D341Med (cell line): Measurements from ENCODE around the gene BBX.
"Not testable (repeated sequence)": the region's sequence is repeated elsewhere in the genome, so short reads cannot be mapped to it uniquely, and the experiment has no call there.

Source experiments
- DNase-seq: peaks from one replicate; pipeline ENCODE4 v3.0.0; 2012; ENCODE audit warnings: low spot score

BBX gene

DNA sequence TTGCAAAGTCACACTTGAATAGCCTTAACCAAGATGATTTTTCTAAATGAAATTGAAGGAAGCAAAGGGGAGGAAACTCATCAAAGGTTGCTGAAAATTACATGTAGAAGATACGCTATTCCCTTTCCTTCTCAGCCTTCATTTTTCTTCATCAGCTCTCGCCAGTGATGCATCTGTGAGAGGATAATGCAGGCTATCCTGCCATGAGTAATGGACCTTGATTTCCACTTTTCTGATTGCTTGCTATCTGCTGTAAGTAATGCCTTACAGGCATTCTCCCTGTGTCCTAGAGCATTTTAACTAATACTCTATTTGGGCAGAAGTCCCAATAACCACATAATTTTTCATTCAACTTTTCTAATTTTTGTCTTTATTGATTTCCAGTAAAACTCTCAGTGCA, 162.6 kb downstream of the BBX start:
- no peak for DNase-seq

DNA sequence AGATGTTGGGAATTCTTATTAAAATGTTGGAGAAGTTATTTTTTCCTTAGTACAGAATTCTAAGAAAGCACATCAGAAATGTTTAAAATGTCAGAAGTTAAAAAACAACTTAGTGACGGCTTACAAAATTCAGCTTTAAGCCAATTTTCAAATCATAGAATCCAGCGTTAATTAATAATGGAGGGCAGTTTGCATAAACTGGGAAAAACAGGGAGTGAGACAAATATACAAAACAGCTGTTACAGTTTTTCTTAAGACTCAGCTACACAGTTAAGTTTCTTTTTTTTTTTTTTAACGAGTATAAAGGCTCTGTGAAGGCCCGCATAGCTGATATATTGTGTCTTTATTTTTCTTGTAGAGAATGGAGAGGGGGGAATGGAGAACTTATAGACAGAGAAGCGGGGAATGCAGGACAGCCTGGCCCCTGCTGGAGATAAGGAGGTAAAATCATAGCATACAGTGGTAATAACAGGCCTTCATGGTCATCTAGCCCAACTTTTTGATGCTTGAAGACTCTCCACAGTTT, 164.4 kb downstream of the BBX start:
- DNase-seq = no peak

DNA sequence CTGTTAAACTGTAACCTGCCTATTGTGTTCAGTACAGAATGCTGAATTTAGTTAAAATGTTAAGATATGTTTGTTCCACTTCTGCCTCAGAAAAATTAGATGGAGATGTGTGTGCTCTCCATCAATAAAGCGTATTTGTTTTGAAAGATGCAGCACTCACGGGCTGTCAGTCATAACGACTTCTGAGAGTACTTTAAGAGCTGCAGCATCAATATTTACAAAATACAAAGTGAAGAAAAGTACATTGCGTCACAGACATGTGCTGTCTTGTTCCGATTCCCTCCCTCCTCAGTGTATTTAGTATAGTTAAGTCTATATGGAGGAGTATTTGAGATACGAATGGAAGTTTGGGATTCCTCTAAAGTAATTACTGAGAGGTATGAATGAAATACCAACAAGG, 166.6 kb downstream of the BBX start:
- DNase-seq = no peak

DNA sequence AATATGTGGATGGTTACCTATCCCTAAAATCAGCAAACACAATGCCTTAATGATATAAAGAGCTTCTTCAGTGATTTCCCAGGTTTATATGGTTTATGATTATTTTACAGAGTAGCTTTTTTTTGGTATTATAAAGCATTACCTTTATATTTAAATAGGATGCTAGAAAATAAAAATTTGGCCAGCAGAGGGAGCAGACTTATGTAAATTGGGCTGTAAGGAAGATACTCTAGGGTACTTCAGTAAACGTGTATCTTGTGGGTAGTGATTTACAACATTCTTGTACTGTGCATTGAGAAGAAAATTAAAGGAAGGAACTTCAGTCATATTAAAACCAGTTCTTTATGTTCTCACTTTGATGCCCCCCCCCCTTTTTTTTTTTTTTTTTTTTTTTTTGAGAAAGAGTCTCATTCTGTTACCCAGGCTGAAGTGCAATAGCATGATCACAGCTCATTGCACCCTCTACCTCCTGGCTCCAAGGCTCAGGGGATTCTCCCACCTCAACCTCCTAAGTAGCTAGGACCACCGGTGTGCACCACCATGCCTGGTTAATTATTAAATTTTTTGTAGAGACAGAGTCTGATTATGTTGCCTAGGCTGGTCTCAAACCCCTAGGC, 167.9 kb downstream of the BBX start:
- no peak for DNase-seq

DNA sequence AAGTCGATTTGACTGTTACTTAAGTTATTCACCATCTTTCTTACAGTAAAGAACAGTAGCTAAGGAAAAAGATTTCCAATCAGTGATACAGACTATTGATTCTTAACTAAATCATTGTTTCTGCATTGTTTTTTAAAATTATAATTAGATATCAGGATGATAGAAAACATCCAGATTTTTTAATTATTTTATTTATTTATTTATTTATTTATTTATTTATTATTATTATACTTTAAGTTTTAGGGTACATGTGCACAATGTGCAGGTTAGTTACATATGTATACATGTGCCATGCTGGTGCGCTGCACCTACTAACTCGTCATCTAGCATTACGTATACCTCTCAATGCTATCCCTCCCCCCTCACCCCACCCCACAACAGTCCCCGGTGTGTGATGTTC, 169.2 kb downstream of the BBX start:
- DNase-seq = not testable (repeated sequence)

DNA sequence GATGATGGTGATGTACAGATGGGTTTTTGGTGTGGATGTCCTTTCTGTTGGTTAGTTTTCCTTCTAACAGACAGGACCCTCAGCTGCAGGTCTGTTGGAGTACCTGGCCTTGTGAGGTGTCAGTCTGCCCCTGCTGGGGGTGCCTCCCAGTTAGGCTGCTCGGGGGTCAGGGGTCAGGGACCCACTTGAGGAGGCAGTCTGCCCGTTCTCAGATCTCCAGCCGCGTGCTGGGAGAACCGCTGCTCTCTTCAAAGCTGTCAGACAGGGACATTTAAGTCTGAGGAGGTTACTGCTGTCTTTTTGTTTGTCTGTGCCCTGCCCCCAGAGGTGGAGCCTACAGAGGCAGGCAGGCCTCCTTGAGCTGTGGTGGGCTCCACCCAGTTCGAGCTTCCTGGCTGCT, 174.6 kb downstream of the BBX start:
- DNase-seq = not testable (repeated sequence)

DNA sequence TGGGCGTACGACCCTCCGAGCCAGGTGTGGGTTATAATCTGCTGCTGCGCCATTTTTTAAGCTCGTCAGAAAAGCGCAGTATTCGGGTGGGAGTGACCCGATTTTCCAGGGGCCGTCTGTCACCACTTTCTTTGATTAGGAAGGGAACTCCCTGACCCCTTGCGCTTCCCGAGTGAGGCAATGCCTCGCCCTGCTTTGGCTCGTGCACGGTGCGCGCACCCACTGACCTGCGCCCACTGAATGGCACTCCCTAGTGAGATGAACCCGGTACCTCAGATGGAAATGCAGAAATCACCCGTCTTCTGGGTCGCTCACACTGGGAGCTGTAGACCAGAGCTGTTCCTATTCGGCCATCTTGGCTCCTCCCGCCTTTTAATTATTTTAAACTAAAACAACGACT, 175.1 kb downstream of the BBX start:
- not testable (repeated sequence) for DNase-seq

DNA sequence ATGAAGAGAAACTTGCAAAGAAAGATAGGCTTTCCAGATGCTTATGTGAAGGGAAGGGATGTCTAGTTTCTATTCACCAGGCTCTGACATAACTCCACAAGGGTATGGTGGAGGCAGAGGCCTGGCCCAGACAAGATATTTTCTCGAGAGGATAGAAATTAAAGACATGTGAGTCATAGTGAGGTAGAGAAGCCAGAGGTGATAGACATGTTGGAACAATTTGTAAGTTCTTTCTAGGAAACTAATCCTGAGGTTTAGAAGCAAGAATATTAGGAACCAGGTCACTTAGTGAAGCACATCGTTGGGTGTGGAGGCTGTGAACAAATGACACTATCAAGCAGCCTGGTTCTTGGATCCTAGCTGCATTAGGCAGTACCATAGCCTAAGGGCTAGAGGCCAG, 176.9 kb downstream of the BBX start:
- DNase-seq = no peak

DNA sequence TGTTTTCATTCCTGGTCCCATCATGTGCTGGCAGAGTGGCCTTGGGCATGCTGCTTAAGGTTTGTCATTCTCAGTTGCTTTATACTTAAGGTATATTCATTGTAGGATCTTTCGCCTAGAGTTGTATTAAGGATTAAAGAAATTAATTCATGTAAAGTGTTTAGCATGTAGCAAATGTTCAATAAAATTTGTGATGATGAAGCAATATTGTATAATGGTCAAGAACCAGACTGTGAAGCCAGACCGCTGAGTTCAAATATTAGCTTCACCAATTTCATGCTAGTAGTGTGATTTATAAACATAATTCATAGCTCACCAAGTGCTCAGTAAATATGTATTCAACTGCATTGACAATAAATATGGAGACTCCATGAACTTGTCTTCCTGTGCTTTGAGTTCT, 178.5 kb downstream of the BBX start:
- DNase-seq = no peak

DNA sequence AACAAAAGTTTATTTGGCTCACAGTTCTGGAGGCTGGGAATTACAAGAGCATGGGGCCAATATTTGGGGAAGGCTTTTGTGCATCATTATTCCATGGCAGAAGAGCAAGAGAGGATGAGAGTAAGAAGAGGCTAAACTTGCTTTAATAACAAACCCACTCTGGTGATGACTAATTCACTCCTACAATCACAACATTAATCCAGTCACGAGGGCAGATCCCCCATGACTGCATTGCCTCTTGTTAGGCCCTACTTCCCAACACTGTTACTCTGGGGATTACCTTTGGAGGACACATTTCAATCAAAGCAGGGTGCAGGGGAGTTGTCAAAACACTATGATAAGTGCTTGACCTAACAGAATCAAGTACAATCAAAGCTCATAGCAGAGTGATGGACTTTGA, 181.7 kb downstream of the BBX start:
- DNase-seq = no peak

DNA sequence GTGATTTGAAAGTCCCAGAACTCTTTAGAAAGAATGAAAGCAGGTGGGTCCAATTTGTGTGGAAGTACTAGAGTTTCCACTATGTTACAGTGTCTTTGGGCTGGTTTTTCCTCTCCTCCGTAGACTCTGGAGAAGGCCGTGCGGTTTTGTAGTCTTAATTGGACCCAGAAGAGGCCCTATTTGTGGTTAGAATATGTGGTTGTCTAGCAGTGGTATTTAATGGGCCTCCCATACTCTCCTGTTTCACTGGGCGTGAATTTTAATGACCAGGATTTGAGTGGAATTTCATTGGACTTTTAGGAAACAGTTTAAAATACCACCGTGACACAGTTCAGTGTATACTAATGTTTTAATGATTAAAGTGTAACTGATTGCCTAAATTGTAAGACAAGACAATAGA, 182.3 kb downstream of the BBX start:
- no peak for DNase-seq

DNA sequence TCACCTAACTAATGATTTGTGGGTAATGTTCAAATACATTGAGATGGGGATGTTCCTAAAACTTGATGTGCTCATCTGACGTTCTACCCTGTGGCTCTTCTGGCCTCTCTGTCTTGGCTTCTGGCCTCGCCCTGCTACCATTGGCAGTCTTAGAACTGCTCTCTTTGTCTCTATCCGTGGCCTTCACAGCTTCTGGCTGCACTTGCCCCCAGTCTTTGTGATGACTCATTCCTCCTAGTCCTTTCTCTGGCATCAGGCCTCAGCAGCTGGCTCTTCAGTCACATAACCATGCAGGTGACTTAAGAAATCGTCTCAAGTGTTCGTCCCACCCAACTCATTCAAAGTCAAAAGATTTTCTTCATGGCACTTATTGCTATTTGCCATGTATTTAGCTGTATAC, 188.1 kb downstream of the BBX start:
- DNase-seq = no peak

DNA sequence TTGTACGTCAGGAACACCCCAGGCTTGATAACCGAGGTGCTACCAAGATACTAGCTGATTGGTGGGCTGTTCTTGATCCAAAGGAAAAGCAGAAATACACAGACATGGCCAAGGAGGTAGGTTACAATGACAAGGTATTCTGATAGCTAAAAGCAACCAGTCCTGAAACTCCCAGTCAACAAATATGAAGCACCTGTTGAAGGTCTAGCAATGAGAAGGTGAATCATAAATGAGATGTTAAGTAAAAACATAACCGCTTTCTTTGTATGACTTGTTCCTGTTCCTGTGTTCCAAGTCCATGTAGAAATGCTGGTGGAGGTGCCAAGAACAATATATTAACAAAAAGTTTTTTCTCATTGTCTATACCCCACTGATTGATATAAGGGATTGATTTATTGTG, 194.0 kb downstream of the BBX start:
- DNase-seq = no peak

DNA sequence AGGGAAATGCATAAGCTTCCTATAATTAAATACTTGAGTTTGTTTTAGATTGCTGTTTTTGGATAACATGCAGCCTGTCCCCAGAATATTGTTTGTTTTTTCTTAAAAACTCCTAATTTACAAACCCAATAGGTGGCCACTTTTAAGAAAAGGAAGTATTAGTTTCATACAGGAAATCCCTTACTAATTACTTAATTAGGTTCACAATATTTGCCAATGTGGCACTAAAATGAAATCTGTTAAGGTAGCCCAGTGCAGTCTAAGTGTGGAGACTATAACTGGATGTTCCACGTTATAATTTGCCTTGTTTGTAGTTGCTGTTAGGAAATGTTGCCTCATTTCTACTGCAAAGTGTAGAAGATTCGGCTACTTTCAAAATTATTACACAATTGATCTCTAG, 195.8 kb downstream of the BBX start:
- DNase-seq = no peak

DNA sequence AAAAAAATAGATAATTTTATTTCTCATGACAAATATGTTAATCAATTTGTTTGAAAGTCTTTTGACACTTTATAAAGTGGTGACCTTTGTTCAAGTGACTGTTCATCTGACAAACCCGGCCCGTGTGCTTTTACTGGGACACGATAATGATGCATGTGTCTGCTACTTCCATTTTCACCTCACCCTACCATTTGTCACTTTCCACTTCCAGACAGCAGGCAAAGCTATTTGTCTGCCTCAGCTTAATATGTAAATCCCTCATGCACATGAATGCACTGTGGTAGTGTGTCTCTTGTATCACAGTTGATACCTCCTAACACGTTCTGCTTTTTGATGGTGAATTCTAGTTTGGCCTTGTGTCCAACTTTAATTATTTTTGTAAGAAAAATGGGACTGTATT, 204.3 kb downstream of the BBX start:
- DNase-seq = no peak

DNA sequence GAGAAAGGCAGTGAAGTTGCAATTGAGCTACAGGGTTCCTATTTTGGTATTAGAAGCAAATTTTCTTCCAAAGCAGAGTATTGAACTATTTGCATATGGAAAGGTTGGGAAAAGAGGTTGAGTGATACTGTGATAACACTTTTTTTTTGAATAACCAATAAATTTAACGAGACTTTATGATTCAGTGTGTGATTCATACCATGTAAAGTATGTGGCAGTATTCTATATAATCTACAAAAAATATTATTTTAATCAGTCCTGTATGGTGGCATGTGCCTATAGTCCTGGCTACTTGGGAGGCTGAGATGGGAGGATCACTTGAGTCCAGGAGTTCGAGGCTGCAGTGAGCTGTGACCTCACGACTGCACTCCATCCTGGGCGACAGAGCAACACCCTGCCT, 206.9 kb downstream of the BBX start:
- no peak for DNase-seq

DNA sequence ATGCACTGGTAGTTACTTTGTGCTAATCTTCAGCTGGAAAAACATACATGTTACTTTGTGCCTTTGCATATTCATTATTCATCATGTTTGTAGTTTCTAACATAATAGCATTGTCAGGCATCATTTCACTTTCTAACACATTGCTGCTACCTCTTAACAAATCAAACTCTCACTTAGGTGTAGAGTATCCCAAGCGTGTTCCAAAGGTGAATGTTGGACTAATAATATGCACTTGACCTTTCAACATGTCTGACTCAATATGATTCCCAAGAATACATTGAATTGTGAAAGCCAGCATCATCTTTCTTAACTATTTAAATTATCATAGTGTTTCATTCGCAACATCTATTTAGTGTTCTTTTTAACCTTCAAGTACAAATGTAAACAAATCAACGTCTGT, 211.6 kb downstream of the BBX start:
- DNase-seq = no peak

DNA sequence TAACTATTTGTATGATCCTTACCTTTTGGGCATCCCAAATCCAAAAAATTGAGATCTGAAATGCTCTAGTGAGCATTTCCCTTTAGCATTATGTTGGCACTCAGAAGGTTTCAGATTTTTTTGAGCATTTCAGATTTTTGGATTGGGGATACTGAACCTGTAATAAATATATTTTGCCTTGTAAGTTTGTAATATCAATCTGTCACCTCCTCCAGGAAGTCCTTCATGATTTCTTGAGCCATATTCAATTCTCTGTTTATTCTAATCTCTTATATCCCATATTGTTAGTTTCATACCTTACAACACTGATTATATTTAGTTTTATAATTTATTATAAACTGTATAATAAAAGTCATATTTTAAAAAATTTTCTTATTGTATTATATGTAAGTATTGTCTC, 215.2 kb downstream of the BBX start:
- no peak for DNase-seq

DNA sequence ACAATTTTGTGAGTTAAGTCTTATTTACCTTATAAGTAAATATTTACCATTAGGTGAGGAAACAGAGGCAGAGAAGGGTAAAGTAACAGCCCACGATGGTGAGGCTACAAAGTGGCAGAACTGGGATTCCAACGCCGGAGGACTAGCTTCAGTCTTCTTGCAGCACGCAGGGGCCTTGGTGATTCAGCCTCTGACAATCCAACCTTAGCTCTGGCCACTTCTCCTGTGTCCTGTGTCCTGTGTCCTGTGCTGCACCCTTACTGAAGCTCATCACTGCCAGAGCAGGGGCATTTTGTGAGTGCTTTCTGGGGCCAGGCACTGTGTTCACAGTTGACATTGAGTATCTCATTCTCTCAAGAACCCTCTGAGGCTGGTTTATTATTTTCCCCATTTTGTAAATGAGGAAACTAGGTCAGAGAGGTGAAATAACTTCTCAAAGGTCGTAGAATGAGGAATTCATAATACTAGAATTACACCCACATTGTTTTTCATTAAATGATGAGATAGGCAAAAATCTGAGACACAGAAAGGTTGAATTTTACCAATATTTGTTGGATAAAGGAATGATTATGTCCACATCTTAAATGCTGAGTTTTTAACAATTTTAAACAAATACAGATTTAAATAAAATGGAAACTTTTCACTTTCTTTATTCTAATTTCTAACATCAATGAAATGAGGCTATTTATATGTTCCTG, 215.9 kb downstream of the BBX start:
- no peak for DNase-seq

DNA sequence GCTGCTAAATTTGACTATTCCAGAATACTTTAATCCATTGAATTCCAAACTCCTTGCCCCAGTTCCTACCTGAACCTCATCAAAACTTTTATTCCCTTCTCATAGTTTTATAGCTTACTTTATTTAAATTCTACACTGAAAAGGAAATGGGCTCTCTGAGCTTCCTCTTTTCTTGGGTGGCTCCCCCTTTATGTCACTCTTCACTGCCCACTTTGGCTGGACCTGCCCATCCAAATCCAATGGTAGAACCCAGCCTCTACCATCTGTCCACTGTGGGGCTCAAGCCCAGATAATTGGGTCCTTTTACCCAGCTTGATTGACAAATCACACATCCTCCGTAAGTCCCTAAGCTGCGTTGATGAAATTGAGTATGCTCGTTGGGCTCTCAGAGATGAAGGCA, 216.5 kb downstream of the BBX start:
- no peak for DNase-seq

DNA sequence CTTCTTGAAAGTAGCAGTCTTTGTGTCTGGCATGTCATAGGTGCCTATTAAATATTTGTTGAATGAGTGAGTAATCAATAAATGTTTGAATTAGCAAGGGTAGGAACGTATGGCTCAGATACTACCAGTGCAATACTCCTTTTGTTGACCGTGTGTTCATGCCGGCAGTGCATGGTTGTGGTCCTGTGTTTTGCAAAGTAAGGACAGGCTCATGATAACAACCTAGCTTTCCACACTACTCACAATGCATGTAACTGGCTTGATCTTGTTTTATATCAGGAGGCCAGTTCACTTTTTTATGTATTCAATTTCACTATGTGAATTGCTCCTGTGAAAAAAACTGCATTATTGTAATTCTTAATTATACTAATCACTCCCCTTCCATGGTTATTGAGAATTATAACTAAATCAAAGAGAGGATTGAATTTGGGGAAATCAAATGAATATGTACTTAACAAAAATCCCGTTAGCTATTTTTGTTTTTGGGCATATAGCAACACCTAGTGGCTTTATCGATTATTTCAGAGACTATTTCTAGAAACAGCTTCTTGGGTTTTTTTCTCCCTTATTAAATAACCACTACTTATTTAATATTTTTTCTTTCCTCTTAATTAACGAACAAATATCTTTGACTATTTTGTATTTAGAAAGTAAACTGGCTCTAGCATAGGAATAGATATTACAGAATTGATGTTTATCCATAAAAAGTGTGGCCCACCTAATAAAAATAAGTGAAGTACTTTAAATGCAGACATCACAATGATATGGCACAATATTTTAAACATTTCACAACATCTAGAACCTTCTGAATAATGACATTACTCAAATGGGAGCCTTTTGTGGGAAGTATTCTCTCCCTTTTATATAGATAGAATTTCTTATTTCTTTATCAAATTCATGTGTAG, 218.5 kb downstream of the BBX start:
- no peak for DNase-seq

DNA sequence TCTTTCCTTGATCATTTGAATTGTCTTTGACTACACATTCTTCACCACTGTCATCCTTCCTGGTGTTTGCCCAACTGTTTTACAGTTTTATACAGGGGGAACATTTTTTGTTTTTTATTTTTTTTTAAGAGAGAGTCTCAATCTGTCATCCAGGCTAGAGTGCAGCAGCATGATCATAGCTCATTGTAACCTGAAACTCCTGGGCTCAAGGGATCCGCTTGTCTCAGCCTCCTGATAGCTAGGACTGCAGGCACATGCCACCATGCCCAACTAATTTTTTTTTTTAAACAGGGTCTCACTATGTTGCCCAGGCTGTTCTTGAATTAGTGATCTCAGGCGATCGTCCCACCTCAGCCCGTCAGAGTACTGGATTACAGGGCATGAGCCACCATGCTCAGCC, 222.6 kb downstream of the BBX start:
- no peak for DNase-seq
